OCI-LY3 (cell line): Measurements from ENCODE around the gene TNFAIP8L1.

ENCODE experiments used
- CTCF ChIP-seq: fragments of 200-600, 300-600 bp; sonication (generic); IDR thresholded peaks from 2 replicates; pipeline ENCODE4 v1.5.1; 2014; ENCODE audit warnings: antibody characterized with exemption, low read length, low read depth
- EZH2phosphoT487 ChIP-seq: fragments of 200-600 bp; shearing (Covaris generic); IDR thresholded peaks from 2 replicates; pipeline ENCODE4 v1.6.1; 2018; ENCODE audit warnings: antibody characterized with exemption, mixed run types, low read depth

GRCh38 chr19:4600082-4600481 is 39.2 kb upstream of the TNFAIP8L1 start:
- no peak for TF ChIP-seq CTCF
- no peak for TF ChIP-seq EZH2phosphoT487
